GM23248 (cell line): ENCODE results near the gene POU5F1. TPM values are rescaled to one million over a fixed set of nuclear protein-coding genes. Genes with fewer than 3 reads are reported as not detected.
"Not testable (repeated sequence)": the region's sequence is repeated elsewhere in the genome, so short reads cannot be mapped to it uniquely, and the experiment has no call there.

Experiments used
- DNase-seq: peaks from one replicate; pipeline ENCODE4 v3.0.0-alpha.2; 2015
- H2AFZ ChIP-seq: fragments of 200-600 bp; sonication (generic); 2 replicates; pipeline ENCODE4 v1.6.1; 2016; ENCODE audit warnings: antibody characterized with exemption
- H3F3A ChIP-seq: fragments of 200-600 bp; sonication (generic); 2 replicates; pipeline ENCODE4 v1.6.1; 2016; ENCODE audit warnings: mild to moderate bottlenecking, antibody characterized with exemption, mixed run types; ENCODE audit not compliant: insufficient read depth
- H3K27ac ChIP-seq: fragments of 200-600 bp; sonication (generic); 2 replicates; pipeline ENCODE4 v1.5.1; 2016; ENCODE audit warnings: mild to moderate bottlenecking
- H3K27me3 ChIP-seq: fragments of 200-600 bp; sonication (generic); replicated peaks from 2 replicates; pipeline ENCODE4 v1.6.1; 2016; ENCODE audit warnings: mild to moderate bottlenecking; ENCODE audit not compliant: insufficient read depth
- H3K36me3 ChIP-seq: fragments of 200-600 bp; sonication (generic); 2 replicates; pipeline ENCODE4 v1.6.1; 2016; ENCODE audit warnings: low read depth, mild to moderate bottlenecking
- H3K4me1 ChIP-seq: fragments of 200-600 bp; sonication (generic); 2 replicates; pipeline ENCODE4 v1.6.1; 2016; ENCODE audit warnings: mild to moderate bottlenecking; ENCODE audit not compliant: insufficient read depth
- H3K4me2 ChIP-seq: fragments of 200-600 bp; sonication (generic); one replicate; pipeline ENCODE4 v1.6.1; 2016; ENCODE audit warnings: mild to moderate bottlenecking; ENCODE audit not compliant: unreplicated experiment
- H3K4me3 ChIP-seq: fragments of 200-600 bp; sonication (generic); 2 replicates; pipeline ENCODE4 v1.5.1; 2016; ENCODE audit warnings: mild to moderate bottlenecking
- H3K79me2 ChIP-seq: fragments of 200-600 bp; sonication (generic); 2 replicates; pipeline ENCODE4 v1.6.1; 2016; ENCODE audit warnings: mild to moderate bottlenecking; ENCODE audit not compliant: insufficient read depth
- H3K9ac ChIP-seq: fragments of 200-600 bp; sonication (generic); 2 replicates; pipeline ENCODE4 v1.6.1; 2016; ENCODE audit warnings: mild to moderate bottlenecking
- H3K9me2 ChIP-seq: fragments of 200-600 bp; sonication (generic); 2 replicates; pipeline ENCODE4 v1.6.1; 2016; ENCODE audit warnings: mixed run types, mild to moderate bottlenecking, moderate library complexity; ENCODE audit not compliant: insufficient read depth
- H3K9me3 ChIP-seq: fragments of 200-600 bp; sonication (generic); one replicate; pipeline ENCODE4 v1.6.1; 2017; ENCODE audit warnings: low read depth
- H4K20me1 ChIP-seq: fragments of 200-600 bp; sonication (generic); 2 replicates; pipeline ENCODE4 v1.6.0; 2016; ENCODE audit not compliant: insufficient read depth
- EZH2 ChIP-seq: fragments of 200-600 bp; sonication (generic); IDR thresholded peaks from 2 replicates; pipeline ENCODE4 v1.6.1; 2018; ENCODE audit warnings: antibody characterized with exemption, mild to moderate bottlenecking; ENCODE audit not compliant: insufficient read depth, poor library complexity, severe bottlenecking
- EZH2phosphoT487 ChIP-seq: fragments of 200-600 bp; sonication (generic); IDR thresholded peaks from 2 replicates; pipeline ENCODE4 v1.6.1; 2018; ENCODE audit warnings: antibody characterized with exemption, moderate library complexity, mild to moderate bottlenecking, low read depth; ENCODE audit not compliant: insufficient read depth
- WGBS, 2 experiments: methylation state at CpG; one replicate each; pipeline ENCODE4 v1.1.6; 2015 to 2017; ENCODE audit warnings: low lambda C conversion rate in 2 of 2, low coverage in 1 of 2; ENCODE audit errors: missing lambda C conversion rate in 2 of 2; 5-methylcytosine and 5-hydroxymethylcytosine counted together
- in situ Hi-C: fragments of 300-500 bp; cut with MboI; formaldehyde crosslinking; loops from 2 replicates; pipeline ENCODE4 v1.15.0; 2020
- polyA plus RNA-seq: library from polyadenylated mRNA; unstranded; fragments of >200 nt; fragmentation: Nextera tagmentation; extraction: Ambion mirVana; gene quantifications from 2 replicates; pipeline ENCODE4 v1.2.1, GENCODE V29; 2016
- total RNA-seq: library from RNA; depleted of rRNA; stranded (reverse); fragments of >200 nt; shearing (Covaris generic); gene quantifications from 2 replicates; pipeline ENCODE4 v1.2.3, GENCODE V29; 2014

The POU5F1 gene
- total and polyA plus RNA-seq, 2 experiments from 2014 or later, result 0.22 to 0.88 TPM

DNA sequence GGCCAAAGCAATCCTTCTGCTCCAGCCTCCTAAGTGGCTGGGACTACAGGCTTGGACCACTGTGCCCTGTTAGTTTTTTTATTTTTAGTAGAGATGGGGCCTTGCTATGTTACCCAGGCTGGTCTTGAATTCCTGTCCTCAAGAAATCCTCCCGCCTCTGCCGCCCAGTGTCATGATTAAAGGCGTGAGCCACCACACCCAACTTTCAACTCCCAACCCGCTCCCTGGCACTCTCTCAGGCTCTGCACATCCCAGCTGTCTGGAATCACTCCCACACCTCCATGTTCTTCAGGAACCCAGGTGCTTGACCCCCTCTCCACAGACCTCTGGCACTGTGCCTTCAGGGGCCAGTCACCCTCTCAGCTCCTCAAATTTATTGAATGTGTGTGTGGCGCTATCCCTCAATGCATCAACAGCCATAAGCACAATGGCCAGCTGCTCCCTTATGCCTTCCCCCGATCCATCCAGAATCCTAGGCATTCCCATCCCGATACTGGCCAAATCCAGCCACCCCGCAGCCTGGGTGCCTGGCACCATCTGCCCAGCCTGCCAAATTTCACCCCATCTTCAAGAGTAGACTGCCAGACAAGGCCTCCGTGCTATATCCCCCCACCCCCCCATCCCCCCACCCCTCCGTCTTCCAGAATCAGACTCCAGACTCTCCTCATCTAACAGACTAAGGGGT, 647 bp upstream of the POU5F1 start:
- in situ Hi-C loops, result no loop called here
- Histone ChIP-seq H3K4me3 (no peak overlapping the region), H3K9me2 (no peaks in the 10 kb centered on the region), H3K36me3 (no peaks in the 10 kb centered on the region), H3K9me3 (no peaks in the 10 kb centered on the region), H3K4me1 (peaks cover 6% of the 10 kb centered on the region), H3K4me2 (no peak overlapping the region), H3F3A (peaks cover 13% of the 10 kb centered on the region; the same call in 1 of the 2 replicates), H2AFZ (no peak overlapping the region), H3K27me3 (no peaks in the 10 kb centered on the region), H3K79me2 (no peaks in the 10 kb centered on the region), H4K20me1 (no peaks in the 10 kb centered on the region), H3K9ac (no peak overlapping the region), H3K27ac (no peak overlapping the region)
- TF ChIP-seq EZH2phosphoT487, result no peak
- TF ChIP-seq EZH2, result no peak
- WGBS, 2 experiments, result 79% methylated on average over 8 to 10 of the region's 10 CpGs
- DNase-seq, result no peak

DNA sequence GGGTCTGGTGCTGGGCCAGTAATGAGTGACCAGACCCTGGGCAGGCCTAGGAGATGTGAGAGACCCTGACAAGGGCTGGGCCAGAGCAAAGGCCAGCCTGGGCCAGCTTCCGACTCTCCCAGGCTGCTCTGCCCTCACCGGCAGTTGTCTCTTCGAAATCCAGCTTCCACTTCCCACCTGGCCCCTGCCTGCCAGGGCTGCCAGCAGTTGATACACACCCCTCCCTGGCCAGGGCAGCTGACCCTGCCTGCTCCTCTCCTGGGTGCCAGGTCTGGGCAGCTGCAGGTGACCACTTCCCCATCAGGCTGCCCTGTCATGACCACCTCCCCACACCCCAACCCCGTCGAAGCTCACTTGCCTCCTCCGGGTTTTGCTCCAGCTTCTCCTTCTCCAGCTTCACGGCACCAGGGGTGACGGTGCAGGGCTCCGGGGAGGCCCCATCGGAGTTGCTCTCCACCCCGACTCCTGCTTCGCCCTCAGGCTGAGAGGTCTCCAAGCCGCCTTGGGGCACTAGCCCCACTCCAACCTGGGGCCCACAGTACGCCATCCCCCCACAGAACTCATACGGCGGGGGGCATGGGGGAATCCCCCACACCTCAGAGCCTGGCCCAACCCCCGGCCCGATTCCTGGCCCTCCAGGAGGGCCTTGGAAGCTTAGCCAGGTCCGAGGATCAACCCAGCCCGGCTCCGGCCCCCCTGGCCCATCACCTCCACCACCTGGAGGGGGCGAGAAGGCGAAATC, 453 bp downstream of the POU5F1 start:
- H3K9me2 ChIP-seq, in situ Hi-C loops, H4K20me1 ChIP-seq, H3K36me3 ChIP-seq, H3K4me1 ChIP-seq, H3K4me2 ChIP-seq, H3K9me3 ChIP-seq, H2AFZ ChIP-seq, DNase-seq, H3K27ac ChIP-seq, H3F3A ChIP-seq, H3K9ac ChIP-seq, H3K79me2 ChIP-seq, H3K4me3 ChIP-seq, H3K27me3 ChIP-seq: not testable (repeated sequence)
- 57% methylated on average over 19 to 22 of the region's 23 CpGs for WGBS, 2 experiments

DNA sequence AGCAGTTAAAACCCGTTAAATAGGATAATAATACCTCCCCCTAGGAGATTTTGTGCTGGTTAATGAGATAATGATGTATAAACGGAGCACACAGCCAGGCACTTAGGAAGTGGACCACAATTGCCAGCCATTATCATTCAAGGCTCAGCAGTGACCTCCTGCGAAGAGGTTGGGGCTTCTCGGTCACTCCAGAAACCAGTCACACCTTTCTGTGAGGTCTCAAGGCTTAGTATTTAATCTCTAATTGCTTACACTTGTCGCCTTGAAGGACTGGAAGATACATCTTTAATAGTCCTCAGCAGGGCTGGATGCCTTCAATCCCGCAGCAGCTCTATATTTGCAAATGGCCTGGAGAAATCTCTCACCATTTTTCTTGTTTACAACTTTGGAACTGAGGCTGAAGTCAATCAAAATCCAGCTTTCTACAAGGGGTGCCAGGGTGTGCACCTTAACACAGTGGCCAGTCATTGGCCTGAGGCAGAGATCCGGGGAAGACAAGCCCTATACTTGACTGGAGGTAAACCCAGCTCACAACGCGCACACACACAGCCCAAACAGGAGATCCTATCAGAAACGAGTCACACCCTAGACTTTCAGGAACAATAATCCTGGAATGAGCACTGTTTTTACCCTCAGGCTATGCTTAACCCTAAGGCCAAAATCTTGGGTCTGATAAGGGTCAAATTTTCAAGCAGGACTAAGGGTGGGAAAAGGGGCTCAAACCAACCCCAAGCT, 1.2 kb downstream of the POU5F1 start:
- TF ChIP-seq EZH2phosphoT487, result no peak
- TF ChIP-seq EZH2, result no peak
- DNase-seq, result peak; percentile 32

DNA sequence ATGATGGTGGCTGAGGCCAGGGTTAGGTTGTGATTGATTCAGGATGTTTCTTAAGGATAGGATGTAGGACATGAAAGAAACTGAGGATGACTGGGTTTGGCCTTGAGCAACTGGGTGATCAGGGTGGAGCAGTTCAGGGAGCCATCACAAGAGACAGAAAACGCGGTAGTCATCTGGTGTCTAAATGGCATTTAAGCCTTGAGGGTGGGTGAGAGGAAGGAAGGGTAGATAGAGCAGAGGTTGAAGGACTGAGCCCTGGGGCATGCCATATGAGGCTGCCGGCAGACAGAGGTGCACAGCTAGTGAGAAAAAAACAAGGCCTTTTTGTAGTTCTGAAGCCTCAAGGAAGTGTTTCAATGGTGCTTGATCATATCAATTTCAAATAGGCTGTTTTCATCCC, 1.9 kb downstream of the POU5F1 start:
- 75 to 79% methylated on average over 3 of the region's 3 CpGs for WGBS, 2 experiments
- no peaks in the 10 kb centered on the region for H3K36me3 ChIP-seq
- peaks cover 6% of the 10 kb centered on the region; the same call in 1 of the 2 replicates for H3F3A ChIP-seq
- no peaks in the 10 kb centered on the region for H3K27me3 ChIP-seq
- H3K9ac ChIP-seq, result no peak overlapping the region
- no peaks in the 10 kb centered on the region for H3K79me2 ChIP-seq
- H3K9me2 ChIP-seq, result no peaks in the 10 kb centered on the region
- H3K9me3 ChIP-seq, result no peaks in the 10 kb centered on the region
- no peak overlapping the region for H3K27ac ChIP-seq
- H3K4me2 ChIP-seq, result no peak overlapping the region
- H3K4me3 ChIP-seq, result no peak overlapping the region
- no peaks in the 10 kb centered on the region for H4K20me1 ChIP-seq
- H3K4me1 ChIP-seq, result no peaks in the 10 kb centered on the region
- no peak for TF ChIP-seq EZH2phosphoT487
- TF ChIP-seq EZH2, result no peak
- in situ Hi-C loops, result no loop called here
- no peak overlapping the region for H2AFZ ChIP-seq
- DNase-seq, result no peak

More for the DNA sequence above, 1.2 kb downstream of the POU5F1 start:
- in situ Hi-C loops, result no loop called here
- no peak overlapping the region for H3K4me3 ChIP-seq
- H3K4me2 ChIP-seq, result no peak overlapping the region
- WGBS, 2 experiments, result 73 to 78% methylated on average over 10 of the region's 10 CpGs
- no peak overlapping the region for H3K27ac ChIP-seq
- no peaks in the 10 kb centered on the region for H3K36me3 ChIP-seq
- no peaks in the 10 kb centered on the region for H3K79me2 ChIP-seq
- H3K27me3 ChIP-seq, result no peaks in the 10 kb centered on the region
- no peaks in the 10 kb centered on the region for H4K20me1 ChIP-seq
- peaks cover 6% of the 10 kb centered on the region; the same call in 1 of the 2 replicates for H3F3A ChIP-seq
- H3K9ac ChIP-seq, result no peak overlapping the region
- no peaks in the 10 kb centered on the region for H3K9me2 ChIP-seq
- H3K4me1 ChIP-seq, result no peaks in the 10 kb centered on the region
- no peaks in the 10 kb centered on the region for H3K9me3 ChIP-seq
- H2AFZ ChIP-seq, result no peak overlapping the region
